HG03095 (cell line): ENCODE results near the gene UBAC1.
"Not testable (repeated sequence)": the region's sequence is repeated elsewhere in the genome, so short reads cannot be mapped to it uniquely, and the experiment has no call there.

ENCODE experiments used
- ATAC-seq: cut with Tn5 transposase; IDR thresholded peaks from one replicate; pipeline ENCODE4 v1.9.1; 2021; ENCODE audit warnings: moderate library complexity; ENCODE audit not compliant: unreplicated experiment

UBAC1 gene

DNA sequence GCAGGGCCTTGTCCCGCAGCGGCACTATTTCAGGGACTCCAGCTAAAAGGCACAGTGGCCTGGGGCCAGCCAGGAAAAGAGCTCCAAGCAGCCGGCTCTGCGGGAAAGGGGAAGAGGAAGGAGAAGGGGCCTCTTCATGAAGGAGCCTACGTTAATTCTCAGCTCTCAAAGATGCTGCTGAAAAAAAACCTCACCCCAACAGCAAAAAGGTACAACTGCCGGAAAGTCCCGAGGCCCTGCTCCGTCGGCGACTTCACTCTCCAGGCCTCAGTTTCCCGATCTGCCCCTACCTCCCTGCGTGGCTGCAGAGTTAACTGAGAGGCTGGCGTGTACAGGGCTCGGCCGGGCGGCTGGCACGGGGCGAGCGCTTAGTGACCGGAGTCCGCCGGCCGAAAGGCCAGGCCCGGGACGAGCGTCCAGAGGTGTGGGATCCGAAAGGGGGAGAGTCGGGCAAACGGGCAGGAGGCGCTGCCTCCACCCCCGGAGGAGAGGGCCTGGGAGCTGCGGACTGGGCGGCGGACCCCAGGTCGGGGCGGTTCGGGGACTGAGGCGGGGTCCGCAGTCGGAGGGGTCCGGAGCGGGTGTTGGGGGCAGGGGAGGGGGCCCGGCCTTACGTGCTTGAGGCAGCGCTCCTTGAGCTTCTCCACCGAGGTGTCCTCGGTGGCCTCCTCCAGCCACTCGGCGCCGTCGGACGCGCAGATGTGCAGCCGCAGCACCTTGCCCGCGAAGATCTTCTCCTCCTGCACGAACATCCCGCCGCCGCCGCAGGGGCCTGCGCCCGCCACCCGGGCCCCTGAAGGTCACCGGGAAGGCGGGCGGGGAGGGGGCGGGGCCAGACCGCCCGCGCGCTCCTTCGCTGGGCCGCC lies 529 bp downstream of the UBAC1 start:
- ATAC-seq: no peak

DNA sequence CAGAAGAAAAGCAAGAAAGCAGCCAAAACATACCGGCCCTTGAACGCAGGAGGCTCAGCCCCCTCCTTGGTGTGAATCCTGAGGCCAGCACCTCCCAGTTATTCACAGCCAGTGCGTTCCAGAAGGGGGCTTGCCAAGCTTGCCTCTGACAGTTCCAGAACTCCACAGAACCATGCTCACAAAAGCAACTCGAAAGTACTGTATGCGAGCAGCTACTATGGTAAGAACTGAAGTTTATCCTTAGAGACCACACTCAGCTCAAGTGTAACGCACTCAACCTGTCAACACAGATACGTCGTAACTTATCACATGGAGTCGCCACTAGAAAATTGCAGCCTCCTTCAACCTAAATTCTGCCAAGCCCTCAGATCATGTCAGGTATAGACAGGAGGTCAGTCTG lies 1.4 kb downstream of the UBAC1 start:
- ATAC-seq: no peak

DNA sequence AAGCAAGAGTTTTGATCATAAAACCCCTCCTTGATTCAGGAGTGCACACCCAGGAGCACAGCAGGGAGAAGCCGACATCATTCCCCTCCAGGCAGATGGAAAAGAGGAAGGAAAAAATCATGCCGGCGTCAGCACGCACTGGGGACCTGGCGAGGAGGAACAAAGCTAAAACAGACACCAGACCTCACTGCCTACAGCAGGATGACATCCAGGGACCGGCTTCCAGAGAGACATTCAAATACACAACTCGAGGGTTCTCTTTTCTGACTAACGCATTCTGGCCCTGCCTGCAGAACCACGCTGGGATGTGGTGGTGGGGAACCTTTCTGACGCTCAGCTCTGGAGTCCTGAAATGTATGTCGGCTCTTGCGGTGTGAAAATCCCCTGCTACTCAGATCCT lies 2.7 kb downstream of the UBAC1 start:
- no peak for ATAC-seq

DNA sequence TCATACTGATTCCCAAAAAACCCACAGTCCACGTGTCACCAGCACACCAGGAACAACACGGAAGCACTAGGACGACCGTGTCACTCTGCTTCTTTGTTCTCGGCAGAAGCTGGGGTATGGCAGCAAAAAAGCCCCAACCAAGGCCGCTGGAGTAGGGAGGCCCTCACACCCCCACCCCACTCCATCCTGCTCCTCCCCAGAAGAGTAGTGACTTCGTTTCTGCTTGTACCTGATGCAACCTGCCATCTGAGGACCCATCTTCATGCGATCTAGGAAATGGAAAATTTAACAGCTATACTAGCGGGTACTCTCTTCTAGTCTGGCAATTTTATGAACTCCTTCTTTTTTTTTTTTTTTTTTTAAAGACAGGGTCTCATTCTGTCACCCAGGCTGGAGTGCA lies 3.7 kb downstream of the UBAC1 start:
- ATAC-seq: no peak

DNA sequence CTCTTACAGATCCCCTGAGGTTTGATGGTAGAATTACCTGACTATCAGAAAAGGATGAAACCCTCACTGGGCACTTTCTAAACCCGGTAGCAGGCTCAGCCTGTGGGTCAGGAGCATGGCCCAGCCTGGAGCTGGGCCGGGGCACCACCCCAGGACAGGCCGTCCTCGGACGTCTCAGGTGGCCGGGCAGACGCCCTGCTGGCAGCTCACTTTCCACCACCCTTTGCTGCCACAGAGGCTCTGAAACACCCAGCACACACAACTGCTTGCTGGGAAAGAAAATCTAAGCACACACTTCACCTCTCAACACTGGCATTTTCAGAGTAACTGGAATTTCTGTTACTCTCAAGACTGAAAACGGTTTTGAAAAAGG lies 4.4 kb downstream of the UBAC1 start:
- ATAC-seq: no peak

DNA sequence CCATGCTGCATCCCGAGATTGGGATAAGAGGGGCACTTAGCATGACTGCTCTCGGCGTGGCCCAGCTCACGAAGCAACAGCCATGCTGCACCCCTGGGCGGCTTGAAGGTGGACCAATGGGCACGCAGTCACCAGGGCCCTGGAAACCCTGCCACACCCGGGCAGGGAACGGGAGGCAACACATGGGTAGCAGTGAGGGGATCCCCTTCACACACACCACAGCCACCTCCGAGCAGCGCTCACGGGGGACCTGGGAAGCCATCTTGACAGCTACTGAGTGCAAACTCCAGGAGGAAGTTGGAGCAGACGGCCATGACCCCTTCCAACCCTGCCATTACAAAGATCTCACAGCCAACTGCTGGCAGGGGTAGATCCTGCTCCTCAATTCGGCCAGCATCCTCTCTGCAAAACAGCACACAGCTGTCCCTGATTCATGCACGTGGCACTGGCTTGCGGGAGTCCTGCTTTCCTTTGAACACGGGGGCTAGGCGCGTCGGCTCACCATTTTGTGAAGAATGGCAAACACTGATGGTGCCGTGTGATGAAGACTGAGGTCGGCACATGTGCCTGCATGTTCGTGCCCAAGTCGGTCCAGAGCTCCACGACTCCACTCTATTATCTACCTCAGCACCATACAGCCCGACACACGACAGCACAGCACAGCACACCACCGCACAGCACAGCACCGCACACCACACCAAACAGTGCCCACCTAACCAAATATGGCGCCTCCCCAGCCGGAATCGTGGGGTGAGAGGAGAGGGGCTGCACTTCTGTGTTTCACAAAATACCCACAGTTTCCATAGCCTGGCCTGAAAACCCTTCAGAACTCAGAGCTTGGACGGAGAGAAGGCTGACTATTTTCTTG lies 5.0 kb downstream of the UBAC1 start:
- ATAC-seq: no peak

DNA sequence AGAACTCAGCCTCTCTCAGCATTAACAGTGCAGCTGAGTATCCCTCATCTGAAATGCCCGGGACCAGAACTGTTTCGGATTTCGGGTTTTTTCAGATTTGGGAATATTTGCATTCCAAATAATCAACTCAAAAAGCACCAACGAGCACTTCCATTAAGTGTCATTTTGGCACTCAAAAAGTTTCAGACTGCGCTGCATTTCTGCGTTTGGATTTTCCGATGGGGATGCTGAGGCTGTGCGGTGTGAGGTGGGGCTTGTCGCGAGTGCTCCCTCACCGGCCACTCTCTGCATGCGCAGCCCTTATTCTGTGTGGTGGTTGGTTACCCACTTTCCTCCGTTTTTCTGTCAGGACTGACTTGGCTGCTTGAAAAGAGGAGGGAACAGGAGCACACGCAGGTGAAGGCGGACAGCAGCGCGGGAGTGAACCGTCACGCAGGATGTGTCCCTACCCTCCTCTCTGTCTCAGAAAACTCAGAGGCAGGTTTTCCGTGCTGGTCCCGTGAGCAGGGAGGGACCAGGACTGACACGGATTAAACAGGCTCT lies 8.4 kb downstream of the UBAC1 start:
- ATAC-seq: no peak

DNA sequence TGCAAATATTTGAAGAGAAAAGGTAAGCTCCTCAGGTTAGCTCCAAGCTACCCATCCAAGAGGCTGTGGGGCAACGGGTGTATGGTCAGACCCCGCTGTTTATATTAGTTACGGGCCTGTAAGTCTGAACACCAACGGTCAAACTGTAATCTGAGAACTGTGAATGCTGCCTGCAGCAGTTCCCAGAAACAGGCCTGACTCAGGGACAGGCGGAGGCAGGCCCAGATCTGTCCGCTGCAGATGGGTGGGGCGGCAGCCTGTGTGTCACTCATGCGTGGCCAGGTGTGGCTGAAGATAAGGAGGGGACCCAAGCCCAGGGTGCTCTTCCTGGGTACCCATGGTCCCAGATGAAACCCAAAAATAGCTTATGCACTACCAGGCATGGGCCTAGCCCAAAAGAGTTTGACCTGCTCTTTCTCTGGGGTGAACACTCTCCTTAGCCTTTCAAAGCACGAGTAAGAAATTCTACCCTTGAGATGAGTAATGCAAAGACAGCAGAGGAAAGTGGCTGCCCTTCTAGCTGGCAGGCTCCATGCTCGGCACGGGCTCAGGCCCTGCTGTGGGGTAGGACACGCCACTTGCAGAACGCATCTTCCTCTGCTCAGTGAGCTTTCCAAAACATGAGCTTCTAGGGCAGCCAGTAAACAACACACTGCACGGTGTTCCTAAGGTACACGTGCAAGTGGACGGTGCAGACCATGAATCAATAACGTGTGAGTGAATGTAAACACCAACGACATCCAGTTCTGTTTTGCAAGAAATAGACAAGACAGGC lies 9.1 kb downstream of the UBAC1 start:
- ATAC-seq: no peak

DNA sequence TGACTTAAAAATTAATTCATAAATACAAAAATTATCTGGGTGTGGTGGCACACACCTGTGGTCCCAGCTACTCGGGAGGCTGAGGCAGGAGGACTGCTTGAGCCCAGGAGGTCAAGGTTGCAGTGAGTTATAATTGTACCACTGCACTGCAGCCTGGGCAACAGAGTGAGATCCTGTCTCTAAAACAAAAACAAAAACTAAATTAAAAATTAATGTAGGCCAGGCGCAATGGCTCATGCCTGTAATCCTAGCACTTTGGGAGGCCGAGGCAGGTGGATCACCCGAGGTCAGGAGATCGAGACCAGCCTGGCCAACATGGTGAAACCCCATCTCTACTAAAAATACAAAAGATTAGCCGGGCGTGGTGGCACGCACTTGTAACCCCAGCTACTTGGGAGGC lies 9.9 kb downstream of the UBAC1 start:
- ATAC-seq: not testable (repeated sequence)

DNA sequence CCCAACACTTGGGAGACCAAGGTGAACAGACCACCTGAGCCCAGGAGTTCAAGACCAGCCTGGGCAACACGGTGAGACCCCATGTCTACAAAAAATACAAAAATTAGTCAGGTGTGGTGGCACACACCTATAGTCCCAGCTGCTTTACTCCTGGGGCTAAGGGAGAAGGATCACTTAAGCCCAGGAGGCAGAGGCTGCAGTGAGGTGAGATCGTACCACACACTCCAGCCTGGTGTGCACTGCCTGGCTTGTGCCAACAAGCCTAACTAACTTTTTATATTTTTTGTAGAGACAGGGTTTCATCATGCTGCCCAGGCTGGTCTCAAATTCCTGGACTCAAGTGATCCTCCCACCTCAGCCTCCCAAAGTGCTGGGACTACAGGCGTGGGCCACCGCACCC lies 10.3 kb downstream of the UBAC1 start:
- not testable (repeated sequence) for ATAC-seq

DNA sequence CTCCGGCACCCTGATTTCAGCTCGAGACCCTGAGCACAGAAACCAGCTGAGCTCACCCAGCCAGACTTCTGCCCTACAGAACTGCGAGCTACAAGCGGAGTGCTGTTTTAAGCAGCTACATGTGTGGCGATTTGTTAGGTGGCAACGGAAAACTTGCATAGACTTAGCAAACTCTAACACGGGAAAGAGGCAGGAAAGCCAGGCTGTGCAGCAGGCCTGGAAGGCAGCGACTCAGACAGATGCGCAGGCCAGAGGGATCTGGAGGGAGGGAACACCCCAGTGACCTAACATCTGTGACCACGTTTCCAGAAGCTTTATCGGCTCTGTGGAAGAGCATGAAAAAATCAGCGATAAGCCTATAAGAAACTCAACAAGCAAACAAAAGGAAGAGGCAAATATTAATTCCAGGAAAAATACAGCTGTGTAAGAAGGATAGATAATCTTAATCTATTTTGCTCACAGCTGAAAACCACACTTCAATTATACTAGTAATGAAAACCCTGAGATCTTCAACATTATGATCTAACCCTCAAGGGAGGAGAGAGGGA lies 11.0 kb downstream of the UBAC1 start:
- ATAC-seq: no peak

DNA sequence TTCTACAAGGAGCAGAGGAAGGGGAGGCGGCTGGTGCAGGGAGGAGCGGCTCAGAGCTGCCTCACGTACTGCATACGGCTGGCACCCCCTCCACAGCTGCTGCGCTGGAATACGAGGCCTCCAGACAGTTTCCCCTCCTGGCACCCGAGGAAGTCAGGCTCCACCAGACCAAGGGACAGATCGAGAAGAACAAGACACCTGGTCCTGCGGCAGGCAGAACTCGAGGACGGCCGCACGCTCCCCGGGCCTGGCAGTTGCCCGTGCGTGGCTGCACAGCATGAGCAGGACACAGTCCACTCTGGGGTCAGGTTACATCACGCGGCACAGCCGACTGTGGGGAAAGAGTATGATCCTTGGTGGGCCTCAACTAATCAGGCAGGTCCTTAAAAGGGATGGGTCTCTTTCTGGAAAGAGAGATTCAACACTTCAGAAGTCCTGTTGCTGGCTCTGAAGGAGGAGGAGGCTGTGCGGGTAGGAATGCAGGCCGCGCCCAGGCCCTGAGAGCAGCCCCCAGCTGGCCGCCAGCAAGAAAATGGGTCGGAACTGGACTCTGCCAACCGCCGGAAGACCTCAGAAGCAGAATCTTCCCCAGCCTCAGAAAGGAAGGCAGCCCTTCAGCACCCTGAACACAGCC lies 11.6 kb downstream of the UBAC1 start:
- ATAC-seq: no peak

DNA sequence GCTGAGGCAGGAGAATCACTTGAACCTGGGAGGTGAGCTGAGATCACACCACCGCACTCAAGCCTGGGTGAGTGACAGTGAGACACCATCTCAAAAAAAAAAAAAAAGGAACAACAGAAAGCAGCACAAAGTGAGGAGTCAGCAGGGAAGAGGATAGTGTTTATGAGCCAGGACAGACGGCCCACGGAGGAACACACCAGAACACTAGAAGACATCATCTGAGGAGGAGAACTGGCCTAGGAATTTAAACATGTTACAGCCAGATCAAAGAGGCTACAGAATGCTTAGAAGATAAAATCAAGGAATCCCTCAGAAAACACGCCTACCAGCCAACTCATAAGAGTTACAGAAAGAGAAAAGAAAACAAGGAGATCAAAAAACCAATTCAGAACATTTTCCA lies 12.2 kb downstream of the UBAC1 start:
- no peak for ATAC-seq

DNA sequence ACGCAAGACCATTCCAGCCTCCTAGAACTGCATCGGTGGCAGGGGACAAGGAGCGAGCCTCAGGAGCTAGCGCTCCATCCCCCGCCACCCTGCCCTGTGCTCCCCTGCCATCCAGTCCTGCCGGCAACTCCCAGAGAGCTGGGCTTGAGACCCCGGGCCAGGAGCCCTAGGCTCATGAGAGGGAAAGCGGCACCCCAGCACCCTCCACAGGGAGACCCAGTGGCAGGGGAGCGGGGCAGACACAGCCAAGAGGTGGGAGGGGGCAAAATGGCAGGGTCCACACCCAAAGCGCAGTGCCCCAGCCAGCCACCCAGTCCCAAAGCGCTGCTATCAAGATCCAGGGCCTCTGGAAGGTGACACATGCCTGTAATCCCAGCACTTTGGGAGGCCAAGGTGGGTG lies 12.7 kb downstream of the UBAC1 start:
- no peak for ATAC-seq

DNA sequence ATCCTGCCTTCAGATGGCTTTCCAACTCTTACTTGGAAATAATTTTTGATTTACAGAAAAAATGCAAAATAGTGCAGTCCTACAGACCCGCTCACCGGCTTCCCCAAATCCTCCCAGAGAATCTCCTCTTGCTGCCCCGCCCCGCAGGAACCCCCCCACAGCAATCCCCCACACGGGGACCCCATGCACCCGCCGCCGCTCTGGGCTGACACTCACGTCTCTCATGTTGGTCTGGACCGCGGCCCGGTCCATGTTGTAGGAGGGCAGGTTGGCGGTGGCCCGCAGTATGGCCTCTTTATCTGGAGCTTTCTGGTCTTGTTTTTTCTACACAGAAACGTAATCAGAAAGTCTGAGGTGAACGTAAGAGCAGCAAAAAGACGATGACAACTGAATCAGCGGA lies 13.6 kb downstream of the UBAC1 start:
- ATAC-seq: no peak

DNA sequence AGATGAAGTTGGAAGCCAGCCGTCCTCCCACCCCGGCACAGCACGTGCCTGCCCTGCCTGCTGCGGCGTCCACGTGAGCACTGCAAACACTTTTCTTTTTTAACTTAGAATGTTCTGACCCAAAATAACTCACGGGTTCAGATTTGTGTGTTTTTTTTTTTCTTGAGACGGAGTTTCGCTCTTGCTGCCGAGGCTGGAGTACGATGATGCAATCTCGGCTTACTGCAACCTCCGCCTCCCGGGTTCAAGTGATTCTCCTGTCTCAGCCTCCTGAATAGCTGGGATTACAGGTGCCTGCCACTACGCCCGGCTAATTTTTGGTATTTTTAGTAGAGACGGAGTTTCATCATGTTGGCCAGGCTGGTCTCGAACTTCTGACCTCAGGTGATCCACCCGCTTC lies 14.1 kb downstream of the UBAC1 start:
- not testable (repeated sequence) for ATAC-seq

DNA sequence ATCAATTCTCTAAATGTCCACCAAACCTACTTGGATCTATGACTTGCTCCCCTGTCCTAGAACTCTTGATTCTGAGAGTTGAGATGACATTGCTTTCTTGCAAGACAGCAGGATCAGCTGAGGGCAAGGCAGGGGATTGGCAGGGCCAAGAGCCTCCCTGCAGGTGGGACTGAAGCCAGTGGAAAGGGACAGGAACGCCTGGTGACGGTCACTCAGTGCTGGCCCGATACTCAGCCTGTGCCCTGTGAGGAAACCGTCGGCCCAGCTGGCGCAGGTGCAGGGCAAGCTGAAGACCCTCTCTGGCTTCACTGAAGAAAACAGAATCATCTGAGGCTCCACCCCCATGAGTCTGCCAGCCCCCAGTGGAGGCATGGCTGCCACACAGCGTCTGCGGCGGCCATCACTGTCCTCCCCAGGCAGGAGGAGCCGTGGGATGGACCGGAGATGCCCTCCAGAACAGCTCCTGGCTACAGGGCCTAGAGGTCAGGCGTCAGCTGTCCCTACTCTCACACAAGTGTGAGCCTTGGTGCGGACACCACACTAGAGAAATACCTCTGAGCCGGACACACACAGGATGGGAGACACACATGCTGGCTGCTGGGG lies 14.7 kb downstream of the UBAC1 start:
- ATAC-seq: no peak

DNA sequence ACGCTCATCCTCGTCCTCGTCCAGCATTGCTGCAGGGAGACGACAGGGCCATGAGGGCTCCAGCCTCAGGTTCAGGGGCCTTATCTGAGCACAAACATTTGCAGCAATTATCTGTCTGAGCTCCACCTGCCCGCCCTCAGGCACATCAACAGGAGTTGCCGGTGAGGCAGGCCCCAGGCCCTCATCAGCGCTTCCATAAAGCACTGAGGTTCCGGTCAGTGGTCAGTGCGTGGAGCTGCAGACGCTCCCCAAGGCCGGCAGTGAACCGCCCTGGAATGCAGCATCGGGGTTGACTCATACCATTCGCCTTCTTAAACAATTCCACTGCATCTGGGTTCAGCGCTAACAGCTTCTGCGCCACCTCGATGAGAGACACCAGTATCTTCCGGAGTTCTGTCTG lies 15.2 kb downstream of the UBAC1 start:
- no peak for ATAC-seq

DNA sequence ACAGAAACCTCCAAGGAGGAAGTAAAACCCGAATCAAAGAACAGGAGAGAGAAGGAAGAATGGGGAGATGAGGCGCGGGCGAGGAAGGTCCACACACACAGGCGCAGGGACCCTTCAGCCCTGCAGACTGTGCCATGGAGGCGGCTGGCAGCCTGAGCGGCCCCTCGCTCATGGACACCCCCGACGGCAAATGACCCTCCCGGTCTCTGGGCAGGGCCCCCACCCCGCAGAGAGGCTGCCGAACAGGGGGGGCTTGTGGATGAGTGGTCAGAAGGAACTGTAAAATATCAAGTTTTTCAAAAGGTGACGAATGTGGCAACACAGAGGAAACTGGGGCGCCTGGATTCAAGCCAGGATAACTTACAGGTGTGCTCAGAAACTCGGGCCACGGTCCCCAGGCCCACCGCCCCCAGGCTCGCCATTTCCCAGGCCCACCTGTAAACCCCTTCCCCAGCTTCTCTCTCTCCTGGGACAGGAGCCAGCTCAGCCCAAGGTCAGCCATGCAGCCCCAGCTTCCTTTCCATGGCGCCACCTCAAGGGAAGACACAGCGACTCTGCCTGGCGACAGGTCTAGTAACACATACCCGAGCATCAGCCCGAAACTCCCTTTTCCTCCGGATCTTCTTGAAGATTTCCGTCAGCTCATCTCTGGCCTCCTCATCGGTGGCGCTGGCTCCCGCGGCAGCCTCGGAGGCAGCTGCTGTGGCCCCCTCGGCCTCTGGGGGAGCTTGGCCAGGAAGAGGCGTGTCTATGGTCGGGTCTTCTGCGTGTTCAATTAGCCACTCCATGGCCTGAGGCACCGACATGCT lies 16.5 kb downstream of the UBAC1 start:
- no peak for ATAC-seq
